ENCODE results near the gene WDHD1. TPM values are rescaled to one million over a fixed set of nuclear protein-coding genes. Genes with fewer than 3 reads are reported as not detected.

Gene WDHD1
- total and polyA plus RNA-seq, 8 donors, result 0.45 to 2.3 (median 1.1) TPM

- no peak for FAIRE-seq
- Histone ChIP-seq H3K27me3 (no peaks in the 10 kb centered on the region), H3K9me3 (no peaks in the 10 kb centered on the region), H3K27ac (no peak overlapping the region), H3K4me3 (no peak overlapping the region), H3K36me3 (peaks cover 0 to 15% (median 6%) of the 10 kb centered on the region in 3 donors), H3K4me1 (no peaks in the 10 kb centered on the region)
- TF ChIP-seq CTCF (IDR thresholded peaks at IDR 0.05), result no peak
- WGBS, 2 donors, result 83 to 84% methylated on average over 11 of the region's 11 CpGs
- peak in 2 of 6 donors; percentile 19 to 51 for DNase-seq
- ATAC-seq, result peak in 1 of 4 donors; percentile 26
- intact Hi-C loops (cut with DNase I), result no loop called here
Measured at GRCh38 chr14:55062517-55063351, 35.8 kb upstream of the WDHD1 start.

GRCh38 chr14:55059333-55059732 is 32.4 kb upstream of the WDHD1 start:
- Histone ChIP-seq H3K9me3 (no peaks in the 10 kb centered on the region), H3K4me1 (peaks cover 0 to 6% (median 4%) of the 10 kb centered on the region in 3 donors), H3K36me3 (peaks cover 0 to 11% (median 6%) of the 10 kb centered on the region in 3 donors), H3K4me3 (no peak overlapping the region), H3K27me3 (no peaks in the 10 kb centered on the region), H3K27ac (no peak overlapping the region)
- intact Hi-C loops (cut with DNase I), result no loop called here
- WGBS, 2 donors, result 91 to 94% methylated on average over 5 of the region's 5 CpGs
- TF ChIP-seq CTCF (IDR thresholded peaks at IDR 0.05), result no peak
- ATAC-seq (no peak), FAIRE-seq (no peak), DNase-seq (no peak)

GRCh38 chr14:55057919-55058318 is 31.0 kb upstream of the WDHD1 start:
- DNase-seq, result no peak
- H3K27me3 ChIP-seq, result no peaks in the 10 kb centered on the region
- WGBS, 2 donors, result 94 to 97% methylated on average over 5 of the region's 5 CpGs
- H3K9me3 ChIP-seq, result no peaks in the 10 kb centered on the region
- FAIRE-seq, result no peak
- intact Hi-C loops (cut with DNase I), result no loop called here
- peaks cover 0 to 2% (median 0%) of the 10 kb centered on the region in 3 donors for H3K36me3 ChIP-seq
- H3K4me1 ChIP-seq, result peaks cover 0 to 14% (median 9%) of the 10 kb centered on the region in 3 donors
- no peak overlapping the region for H3K27ac ChIP-seq
- no peak for TF ChIP-seq CTCF (IDR thresholded peaks at IDR 0.05)
- no peak overlapping the region for H3K4me3 ChIP-seq
- ATAC-seq, result no peak

- DNase-seq (no peak), ATAC-seq (no peak), FAIRE-seq (no peak)
- H3K27ac ChIP-seq, result no peak overlapping the region
- H3K27me3 ChIP-seq, result no peaks in the 10 kb centered on the region
- no peaks in the 10 kb centered on the region for H3K9me3 ChIP-seq
- intact Hi-C loops (cut with DNase I), result no loop called here
- no peak overlapping the region for H3K4me3 ChIP-seq
- peaks cover 0 to 23% (median 12%) of the 10 kb centered on the region in 3 donors for H3K4me1 ChIP-seq
- H3K36me3 ChIP-seq, result no peaks in the 10 kb centered on the region
- TF ChIP-seq CTCF (IDR thresholded peaks at IDR 0.05), result no peak
- WGBS, 2 donors, result 97 to 98% methylated on average over 13 of the region's 13 CpGs
Measured at GRCh38 chr14:55054098-55054497, 27.2 kb upstream of the WDHD1 start.

GRCh38 chr14:55053500-55053899 is 26.6 kb upstream of the WDHD1 start:
- H3K4me3 ChIP-seq, result no peak overlapping the region
- TF ChIP-seq CTCF (IDR thresholded peaks at IDR 0.05), result no peak

More at GRCh38 chr14:55053500-55053899, 26.6 kb upstream of the WDHD1 start:
- no peaks in the 10 kb centered on the region for H3K27me3 ChIP-seq
- intact Hi-C loops (cut with DNase I), result no loop called here
- H3K9me3 ChIP-seq, result no peaks in the 10 kb centered on the region
- 88 to 89% methylated on average over 7 of the region's 7 CpGs for WGBS, 2 donors
- no peak overlapping the region for H3K27ac ChIP-seq
- no peak for FAIRE-seq
- peaks cover 0 to 23% (median 12%) of the 10 kb centered on the region in 3 donors for H3K4me1 ChIP-seq
- no peaks in the 10 kb centered on the region for H3K36me3 ChIP-seq
- no peak for DNase-seq
- no peak for ATAC-seq

Measured in pancreas (tissue), 10 donors.